ENCODE measurements around the gene PACRG. TPM values are rescaled to one million over a fixed set of nuclear protein-coding genes. Genes with fewer than 3 reads are reported as not detected.

Gene PACRG
- total RNA-seq, 1 donor from 2014 or later, result not detected

GRCh38 chr6:162773996-162774395 is 46.2 kb downstream of the PACRG start:
- intact Hi-C loops (cut with micrococcal nuclease), result no loop called here

GRCh38 chr6:162777091-162777490 is 49.3 kb downstream of the PACRG start:
- intact Hi-C loops (cut with micrococcal nuclease), result no loop called here

- intact Hi-C loops (cut with micrococcal nuclease), result no loop called here
Measured at GRCh38 chr6:162778603-162779002, 50.8 kb downstream of the PACRG start.

GRCh38 chr6:162785632-162786242 is 58.0 kb downstream of the PACRG start:
- intact Hi-C loops (cut with micrococcal nuclease), result no loop called here

- intact Hi-C loops (cut with micrococcal nuclease), result no loop called here
Measured at GRCh38 chr6:162798546-162799266, 70.9 kb downstream of the PACRG start.

GRCh38 chr6:162814426-162814973 is 86.7 kb downstream of the PACRG start:
- intact Hi-C loops (cut with micrococcal nuclease), result no loop called here

GRCh38 chr6:162817196-162817595 is 89.4 kb downstream of the PACRG start:
- intact Hi-C loops (cut with micrococcal nuclease), result no loop called here

GRCh38 chr6:162819284-162819683 is 91.5 kb downstream of the PACRG start:
- intact Hi-C loops (cut with micrococcal nuclease), result no loop called here

- intact Hi-C loops (cut with micrococcal nuclease), result no loop called here
Measured at GRCh38 chr6:162821102-162821501, 93.3 kb downstream of the PACRG start.

- intact Hi-C loops (cut with micrococcal nuclease), result no loop called here
Measured at GRCh38 chr6:162825597-162825996, 97.8 kb downstream of the PACRG start.

GRCh38 chr6:162829013-162829742 is 101.4 kb downstream of the PACRG start:
- intact Hi-C loops (cut with micrococcal nuclease), result no loop called here

- intact Hi-C loops (cut with micrococcal nuclease), result no loop called here
Measured at GRCh38 chr6:162833776-162834175, 106.0 kb downstream of the PACRG start.

- intact Hi-C loops (cut with micrococcal nuclease), result no loop called here
Measured at GRCh38 chr6:162845972-162846371, 118.2 kb downstream of the PACRG start.

GRCh38 chr6:162846723-162847122 is 118.9 kb downstream of the PACRG start:
- intact Hi-C loops (cut with micrococcal nuclease), result no loop called here

- intact Hi-C loops (cut with micrococcal nuclease), result no loop called here
Measured at GRCh38 chr6:162849269-162849668, 121.5 kb downstream of the PACRG start.

- intact Hi-C loops (cut with micrococcal nuclease), result no loop called here
Measured at GRCh38 chr6:162852192-162852591, 124.4 kb downstream of the PACRG start.

- intact Hi-C loops (cut with micrococcal nuclease), result no loop called here
Measured at GRCh38 chr6:162852840-162853577, 125.2 kb downstream of the PACRG start.

- intact Hi-C loops (cut with micrococcal nuclease), result no loop called here
Measured at GRCh38 chr6:162854228-162854627, 126.5 kb downstream of the PACRG start.

GRCh38 chr6:162854734-162855191 is 127.0 kb downstream of the PACRG start:
- intact Hi-C loops (cut with micrococcal nuclease), result no loop called here

GRCh38 chr6:162856885-162857284 is 129.1 kb downstream of the PACRG start:
- intact Hi-C loops (cut with micrococcal nuclease), result no loop called here

GRCh38 chr6:162857326-162857725 is 129.6 kb downstream of the PACRG start:
- intact Hi-C loops (cut with micrococcal nuclease), result no loop called here
